Measurements from ENCODE around the gene GP2.

GRCh38 chr16:20353379-20353778 is 26.1 kb upstream of the GP2 start:
- TF ChIP-seq, protein P1, sequence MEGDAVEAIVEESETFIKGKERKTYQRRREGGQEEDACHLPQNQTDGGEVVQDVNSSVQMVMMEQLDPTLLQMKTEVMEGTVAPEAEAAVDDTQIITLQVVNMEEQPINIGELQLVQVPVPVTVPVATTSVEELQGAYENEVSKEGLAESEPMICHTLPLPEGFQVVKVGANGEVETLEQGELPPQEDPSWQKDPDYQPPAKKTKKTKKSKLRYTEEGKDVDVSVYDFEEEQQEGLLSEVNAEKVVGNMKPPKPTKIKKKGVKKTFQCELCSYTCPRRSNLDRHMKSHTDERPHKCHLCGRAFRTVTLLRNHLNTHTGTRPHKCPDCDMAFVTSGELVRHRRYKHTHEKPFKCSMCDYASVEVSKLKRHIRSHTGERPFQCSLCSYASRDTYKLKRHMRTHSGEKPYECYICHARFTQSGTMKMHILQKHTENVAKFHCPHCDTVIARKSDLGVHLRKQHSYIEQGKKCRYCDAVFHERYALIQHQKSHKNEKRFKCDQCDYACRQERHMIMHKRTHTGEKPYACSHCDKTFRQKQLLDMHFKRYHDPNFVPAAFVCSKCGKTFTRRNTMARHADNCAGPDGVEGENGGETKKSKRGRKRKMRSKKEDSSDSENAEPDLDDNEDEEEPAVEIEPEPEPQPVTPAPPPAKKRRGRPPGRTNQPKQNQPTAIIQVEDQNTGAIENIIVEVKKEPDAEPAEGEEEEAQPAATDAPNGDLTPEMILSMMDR (IDR thresholded peaks at IDR 0.05 in 4 of 5, conservative IDR thresholded peaks at IDR 0.05 in 1 of 5) = no peak
- no peak for TF ChIP-seq POLR2A (IDR thresholded peaks at IDR 0.05)

All from gastrocnemius medialis (tissue), 4 donors.